Measurements from ENCODE around the gene PIGC. TPM values are rescaled to one million over a fixed set of nuclear protein-coding genes. Genes with fewer than 3 reads are reported as not detected.

Gene PIGC
- total RNA-seq, 1 donor from 2014 or later, result 28.6 TPM

GRCh38 chr1:172486805-172487454, 43.1 kb upstream of the PIGC start:
- no peak for TF ChIP-seq CTCF (IDR thresholded peaks at IDR 0.05; ENCODE audit: unreplicated experiment)
- no peak for DNase-seq (ENCODE audit: low spot score, unreplicated experiment)
- Mint-ChIP-seq H3K9me3 (ENCODE audit: low read depth) (no peaks in the 10 kb centered on the region), H3K4me3 (ENCODE audit: low read depth) (no peak overlapping the region), H3K36me3 (ENCODE audit: insufficient read depth) (no peaks in the 10 kb centered on the region), H3K4me1 (ENCODE audit: low read depth) (peaks cover 2% of the 10 kb centered on the region), H3K27ac (no peak overlapping the region), H3K27me3 (peaks cover 3% of the 10 kb centered on the region)

GRCh38 chr1:172485626-172486025, 41.8 kb upstream of the PIGC start:
- Mint-ChIP-seq H3K27ac (no peak overlapping the region), H3K36me3 (ENCODE audit: insufficient read depth) (no peaks in the 10 kb centered on the region), H3K4me3 (ENCODE audit: low read depth) (no peak overlapping the region), H3K27me3 (no peaks in the 10 kb centered on the region), H3K4me1 (ENCODE audit: low read depth) (peaks cover 5% of the 10 kb centered on the region), H3K9me3 (ENCODE audit: low read depth) (no peaks in the 10 kb centered on the region)
- no peak for DNase-seq (ENCODE audit: low spot score, unreplicated experiment)
- TF ChIP-seq CTCF (IDR thresholded peaks at IDR 0.05; ENCODE audit: unreplicated experiment), result no peak

- no peaks in the 10 kb centered on the region for H3K27me3 Mint-ChIP-seq
- no peak overlapping the region for H3K27ac Mint-ChIP-seq
- DNase-seq (ENCODE audit: low spot score, unreplicated experiment), result no peak
Observed at GRCh38 chr1:172484252-172484651, 40.4 kb upstream of the PIGC start.

GRCh38 chr1:172483448-172483847, 39.6 kb upstream of the PIGC start:
- H3K9me3 Mint-ChIP-seq (ENCODE audit: low read depth), result no peaks in the 10 kb centered on the region
- H3K36me3 Mint-ChIP-seq (ENCODE audit: insufficient read depth), result no peaks in the 10 kb centered on the region
- no peak overlapping the region for H3K4me3 Mint-ChIP-seq (ENCODE audit: low read depth)
- TF ChIP-seq CTCF (IDR thresholded peaks at IDR 0.05; ENCODE audit: unreplicated experiment), result no peak
- H3K27ac Mint-ChIP-seq, result no peak overlapping the region
- H3K27me3 Mint-ChIP-seq, result no peaks in the 10 kb centered on the region
- peaks cover 5% of the 10 kb centered on the region for H3K4me1 Mint-ChIP-seq (ENCODE audit: low read depth)
- no peak for DNase-seq (ENCODE audit: low spot score, unreplicated experiment)

More at GRCh38 chr1:172484252-172484651, 40.4 kb upstream of the PIGC start:
- Mint-ChIP-seq H3K36me3 (ENCODE audit: insufficient read depth) (no peaks in the 10 kb centered on the region), H3K4me3 (ENCODE audit: low read depth) (no peak overlapping the region), H3K4me1 (ENCODE audit: low read depth) (peaks cover 5% of the 10 kb centered on the region), H3K9me3 (ENCODE audit: low read depth) (no peaks in the 10 kb centered on the region)
- no peak for TF ChIP-seq CTCF (IDR thresholded peaks at IDR 0.05; ENCODE audit: unreplicated experiment)

- Mint-ChIP-seq H3K27ac (no peak overlapping the region), H3K27me3 (no peaks in the 10 kb centered on the region), H3K4me1 (ENCODE audit: low read depth) (peaks cover 5% of the 10 kb centered on the region), H3K36me3 (ENCODE audit: insufficient read depth) (no peaks in the 10 kb centered on the region), H3K9me3 (ENCODE audit: low read depth) (no peaks in the 10 kb centered on the region), H3K4me3 (ENCODE audit: low read depth) (no peak overlapping the region)
- no peak for TF ChIP-seq CTCF (IDR thresholded peaks at IDR 0.05; ENCODE audit: unreplicated experiment)
- DNase-seq (ENCODE audit: low spot score, unreplicated experiment), result no peak
Observed at GRCh38 chr1:172482044-172482443, 38.2 kb upstream of the PIGC start.
